Natural killer cell (primary cell): ENCODE results near the gene LDLRAD4. TPM values are rescaled to one million over a fixed set of nuclear protein-coding genes. Genes with fewer than 3 reads are reported as not detected.

Experiments
- ATAC-seq, 3 donors: fragments of 150-1000 bp in 2 of 3; fragments of 200-7000 bp in 1 of 3; cut with Tn5 transposase; 1 replicate in 1 of 3; 2 replicates in 2 of 3; pipeline ENCODE4 v1.10.0; 2021; ENCODE audit warnings: mild to moderate bottlenecking in 2 of 3, moderate library complexity in 2 of 3
- DNase-seq, 2 donors: peaks; one replicate each; pipeline versions ENCODE4 v3.0.0 to v3.0.0-alpha.2; 2013 to 2021; ENCODE audit warnings: mixed read lengths in 1 of 2
- H3K27ac ChIP-seq: one replicate; pipeline ENCODE4 v1.5.1; 2013; ENCODE audit warnings: mild to moderate bottlenecking, low read length
- H3K27me3 ChIP-seq: one replicate; pipeline ENCODE4 v1.6.1; 2013; ENCODE audit warnings: low read length; ENCODE audit not compliant: control insufficient read depth, insufficient read depth
- H3K36me3 ChIP-seq: one replicate; pipeline ENCODE4 v1.6.1; 2013; ENCODE audit warnings: low read length; ENCODE audit not compliant: control insufficient read depth, insufficient read depth
- H3K4me1 ChIP-seq: one replicate; pipeline ENCODE4 v1.6.1; 2013; ENCODE audit warnings: low read length; ENCODE audit not compliant: control insufficient read depth, insufficient read depth
- H3K4me3 ChIP-seq: one replicate; pipeline ENCODE4 v1.5.1; 2013; ENCODE audit warnings: low read length
- H3K9me3 ChIP-seq: one replicate; pipeline ENCODE4 v1.6.1; 2013; ENCODE audit warnings: low read length; ENCODE audit not compliant: control insufficient read depth, insufficient read depth
- H3K27ac Mint-ChIP-seq, 2 donors: one replicate each; pipeline ENCODE4 v1.8.0; 2022; ENCODE audit warnings: mild to moderate bottlenecking in 2 of 2, mixed read lengths in 2 of 2, moderate library complexity in 1 of 2
- H3K27me3 Mint-ChIP-seq, 2 donors: one replicate each; pipeline ENCODE4 v1.8.0; 2022; ENCODE audit warnings: low read depth in 2 of 2, mixed read lengths in 2 of 2
- H3K36me3 Mint-ChIP-seq: one replicate; pipeline ENCODE4 v1.8.0; 2022; ENCODE audit warnings: mixed read lengths
- H3K4me1 Mint-ChIP-seq, 2 donors: one replicate each; pipeline ENCODE4 v1.8.0; 2022; ENCODE audit warnings: mixed read lengths in 2 of 2
- H3K4me3 Mint-ChIP-seq: one replicate; pipeline ENCODE4 v1.8.0; 2022; ENCODE audit warnings: mild to moderate bottlenecking, moderate library complexity, mixed read lengths
- H3K9me3 Mint-ChIP-seq, 2 donors: one replicate each; pipeline ENCODE4 v1.8.0; 2022; ENCODE audit warnings: mixed read lengths in 2 of 2
- CTCF ChIP-seq: fragments of 200-600 bp; IDR thresholded peaks from one replicate; pipeline ENCODE4 v1.8.0; 2022; ENCODE audit warnings: antibody characterized with exemption
- WGBS: methylation state at CpG from one replicate; pipeline ENCODE4 v1.1.7; 2013; ENCODE audit warnings: missing lambda C conversion rate; ENCODE audit not compliant: insufficient coverage; 5-methylcytosine and 5-hydroxymethylcytosine counted together
- intact Hi-C: fragments of 100-400 bp; cut with micrococcal nuclease; formaldehyde crosslinking; loops from one replicate; pipeline ENCODE4 v1.14.2; 2022
- total RNA-seq, 4 donors: library from RNA; stranded (reverse); fragments of 120-200 nt in 1 of 4; gene quantifications; one replicate each; pipeline versions ENCODE4 v1.2.3 to v1.2.4, GENCODE V29; 2013 to 2022

The LDLRAD4 gene
- total RNA-seq, 3 donors from 2014 or later (not counting 1 experiment from before 2014, with no cell fraction given), result 24.0 to 36.3 (median 29.2) TPM

- H3K27ac Mint-ChIP-seq, result no peak overlapping the region
- WGBS, result 97% methylated on average over 4 of the region's 4 CpGs
- no peaks in the 10 kb centered on the region for H3K27me3 Mint-ChIP-seq
- no peaks in the 10 kb centered on the region for H3K36me3 ChIP-seq
- no peak for DNase-seq
- H3K4me3 ChIP-seq, result no peak overlapping the region
- no peaks in the 10 kb centered on the region for H3K36me3 Mint-ChIP-seq
- no peaks in the 10 kb centered on the region for H3K27me3 ChIP-seq
- no peaks in the 10 kb centered on the region for H3K9me3 ChIP-seq
- intact Hi-C loops, result no loop called here
- peaks cover 5% of the 10 kb centered on the region for H3K4me1 ChIP-seq
- H3K4me3 Mint-ChIP-seq, result no peak overlapping the region
- no peaks in the 10 kb centered on the region for H3K4me1 Mint-ChIP-seq
- TF ChIP-seq CTCF, result no peak
- no peak overlapping the region for H3K27ac ChIP-seq
- no peak for ATAC-seq
- no peaks in the 10 kb centered on the region for H3K9me3 Mint-ChIP-seq
Measured at GRCh38 chr18:13374096-13374467, 155.5 kb downstream of the LDLRAD4 start.

- Mint-ChIP-seq H3K9me3 (no peaks in the 10 kb centered on the region), H3K36me3 (no peaks in the 10 kb centered on the region), H3K4me1 (no peaks in the 10 kb centered on the region), H3K4me3 (no peak overlapping the region), H3K27ac (no peak overlapping the region), H3K27me3 (no peaks in the 10 kb centered on the region)
- DNase-seq, result no peak
- no peak for ATAC-seq
- Histone ChIP-seq H3K27ac (no peak overlapping the region), H3K4me3 (no peak overlapping the region), H3K36me3 (no peaks in the 10 kb centered on the region), H3K4me1 (peaks cover 5% of the 10 kb centered on the region), H3K27me3 (no peaks in the 10 kb centered on the region), H3K9me3 (no peaks in the 10 kb centered on the region)
- no peak for TF ChIP-seq CTCF
- intact Hi-C loops, result no loop called here
- WGBS, result 91% methylated on average over 17 of the region's 17 CpGs
Measured at GRCh38 chr18:13374468-13375301, 156.1 kb downstream of the LDLRAD4 start.

- ATAC-seq (peak in 1 of 3 donors; percentile 53), DNase-seq (peak in 1 of 2 donors; percentile 86)
- no peaks in the 10 kb centered on the region for H3K36me3 Mint-ChIP-seq
- Histone ChIP-seq H3K27ac (no peak overlapping the region), H3K36me3 (no peaks in the 10 kb centered on the region), H3K27me3 (no peaks in the 10 kb centered on the region), H3K4me3 (no peak overlapping the region), H3K4me1 (peaks cover 5% of the 10 kb centered on the region), H3K9me3 (no peaks in the 10 kb centered on the region)
- no peak overlapping the region for H3K27ac Mint-ChIP-seq
- no peak overlapping the region for H3K4me3 Mint-ChIP-seq
- no peaks in the 10 kb centered on the region for H3K4me1 Mint-ChIP-seq
- intact Hi-C loops, result no loop called here
- no peaks in the 10 kb centered on the region for H3K9me3 Mint-ChIP-seq
- H3K27me3 Mint-ChIP-seq, result no peaks in the 10 kb centered on the region
- TF ChIP-seq CTCF, result no peak
- WGBS, result 81% methylated on average over 19 of the region's 19 CpGs
Measured at GRCh38 chr18:13375302-13376255, 157.0 kb downstream of the LDLRAD4 start.
